SJCRH30 (cell line): ENCODE measurements around the gene CIAO2A. TPM values are rescaled to one million over a fixed set of nuclear protein-coding genes. Genes with fewer than 3 reads are reported as not detected.
A peak's percentile ranks its signal among the peaks of the same experiment; 100 is the strongest.
"Not testable (repeated sequence)": the region's sequence is repeated elsewhere in the genome, so short reads cannot be mapped to it uniquely, and the experiment has no call there.

Experiments used
- DNase-seq, 2 experiments: peaks; one replicate each; pipeline ENCODE4 v3.0.0-alpha.2; 2015 to 2020
- H3K27ac ChIP-seq: fragments of 250-450 bp; sonication (Bioruptor Pico); 2 replicates; pipeline ENCODE4 v1.5.1; 2020; ENCODE audit warnings: mild to moderate bottlenecking, moderate library complexity
- H3K27me3 ChIP-seq: fragments of 250-450 bp; sonication (Bioruptor Pico); 2 replicates; pipeline ENCODE4 v1.5.1; 2020; ENCODE audit warnings: mild to moderate bottlenecking, moderate library complexity
- H3K36me3 ChIP-seq: fragments of 250-450 bp; sonication (Bioruptor Pico); 2 replicates; pipeline ENCODE4 v1.5.1; 2020; ENCODE audit warnings: mild to moderate bottlenecking, moderate library complexity
- H3K4me1 ChIP-seq: fragments of 250-450 bp; sonication (Bioruptor Pico); 2 replicates; pipeline ENCODE4 v1.5.1; 2020; ENCODE audit warnings: mild to moderate bottlenecking, moderate library complexity
- H3K4me3 ChIP-seq: fragments of 250-450 bp; sonication (Bioruptor Pico); 2 replicates; pipeline ENCODE4 v1.5.1; 2020; ENCODE audit warnings: mild to moderate bottlenecking, moderate library complexity
- H3K9me3 ChIP-seq: fragments of 250-450 bp; sonication (Bioruptor Pico); replicated peaks from 2 replicates; pipeline ENCODE4 v1.5.1; 2020; ENCODE audit warnings: mild to moderate bottlenecking, moderate library complexity
- total RNA-seq: library from RNA; depleted of rRNA; stranded (reverse); fragments of >200 nt; shearing (Covaris generic); gene quantifications from 2 replicates; pipeline ENCODE4 v1.2.3, GENCODE V29; 2014

Gene CIAO2A
- total RNA-seq, 1 experiment from 2014 or later = 143 TPM

- Histone ChIP-seq H3K4me3 (no peak overlapping the region), H3K4me1 (peaks cover 6% of the 10 kb centered on the region; the same call in 1 of the 2 replicates), H3K9me3 (no peaks in the 10 kb centered on the region), H3K27me3 (no peaks in the 10 kb centered on the region), H3K36me3 (0 out of 2 replicates have a peak, but pooled peaks cover 3% of the 10 kb centered on the region), H3K27ac (no peak overlapping the region)
- DNase-seq = no peak
Measured at GRCh38 chr15:64099379-64099778, 5.7 kb upstream of the CIAO2A start.

- Histone ChIP-seq H3K4me3 (peak overlapping the region; percentile 82), H3K36me3 (0 out of 2 replicates have a peak, but pooled peaks cover 3% of the 10 kb centered on the region), H3K4me1 (peaks cover 6% of the 10 kb centered on the region; the same call in 1 of the 2 replicates), H3K27ac (no peak overlapping the region), H3K9me3 (no peaks in the 10 kb centered on the region), H3K27me3 (no peaks in the 10 kb centered on the region)
- DNase-seq = peak; percentile 11 to 32
Measured at GRCh38 chr15:64096668-64097384, 3.2 kb upstream of the CIAO2A start.

GRCh38 chr15:64095795-64096667 lies 2.4 kb upstream of the CIAO2A start, which contains the start of gene SNX1:
TSS of gene SNX1 (plus strand) at chr15:64095982. CDS start at chr15:64096014, 32 bp downstream.
- Histone ChIP-seq H3K27ac (peak within 1 kb of the TSS; percentile 44), H3K9me3 (no peaks in the 10 kb centered on the region), H3K4me3 (peak within 1 kb of the TSS; percentile 82), H3K4me1 (peaks cover 6% of the 10 kb centered on the region; the same call in 1 of the 2 replicates), H3K27me3 (no peaks in the 10 kb centered on the region), H3K36me3 (0 out of 2 replicates have a peak, but pooled peaks cover under 1% of the 10 kb centered on the region)
- DNase-seq = peak; percentile 95 to 96

DNA sequence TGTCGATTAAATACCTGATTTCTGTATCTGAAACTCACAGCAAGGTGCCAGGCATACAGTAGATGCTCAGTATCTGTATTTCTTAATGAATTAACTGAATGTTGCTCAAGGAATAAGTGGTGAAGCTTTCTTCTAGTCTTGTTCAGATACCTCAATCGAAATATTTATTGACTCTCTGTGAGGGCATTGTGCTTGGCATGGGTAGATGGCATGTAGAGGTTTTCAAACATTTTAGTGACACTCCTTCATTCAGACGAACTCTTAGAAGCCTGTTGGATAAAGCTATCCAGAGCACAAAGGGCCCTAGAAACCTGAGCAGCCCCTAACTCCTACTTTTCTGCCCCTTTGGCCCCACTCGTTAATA lies 1.8 kb upstream of the CIAO2A start:
- peaks cover 6% of the 10 kb centered on the region; the same call in 1 of the 2 replicates for H3K4me1 ChIP-seq
- H3K4me3 ChIP-seq = peak overlapping the region; percentile 82
- H3K27me3 ChIP-seq = no peaks in the 10 kb centered on the region
- H3K36me3 ChIP-seq = no peaks in the 10 kb centered on the region
- no peaks in the 10 kb centered on the region for H3K9me3 ChIP-seq
- no peak for DNase-seq
- H3K27ac ChIP-seq = no peak overlapping the region

- Histone ChIP-seq H3K27ac (peak overlapping the region; percentile 79), H3K4me1 (peaks cover 6% of the 10 kb centered on the region; the same call in 1 of the 2 replicates), H3K9me3 (no peaks in the 10 kb centered on the region), H3K27me3 (no peaks in the 10 kb centered on the region), H3K4me3 (peak overlapping the region; percentile 82), H3K36me3 (peaks cover 7% of the 10 kb centered on the region)
- peak; percentile 57 to 71 for DNase-seq
Measured at GRCh38 chr15:64092864-64093626, 593 bp downstream of the CIAO2A start.

DNA sequence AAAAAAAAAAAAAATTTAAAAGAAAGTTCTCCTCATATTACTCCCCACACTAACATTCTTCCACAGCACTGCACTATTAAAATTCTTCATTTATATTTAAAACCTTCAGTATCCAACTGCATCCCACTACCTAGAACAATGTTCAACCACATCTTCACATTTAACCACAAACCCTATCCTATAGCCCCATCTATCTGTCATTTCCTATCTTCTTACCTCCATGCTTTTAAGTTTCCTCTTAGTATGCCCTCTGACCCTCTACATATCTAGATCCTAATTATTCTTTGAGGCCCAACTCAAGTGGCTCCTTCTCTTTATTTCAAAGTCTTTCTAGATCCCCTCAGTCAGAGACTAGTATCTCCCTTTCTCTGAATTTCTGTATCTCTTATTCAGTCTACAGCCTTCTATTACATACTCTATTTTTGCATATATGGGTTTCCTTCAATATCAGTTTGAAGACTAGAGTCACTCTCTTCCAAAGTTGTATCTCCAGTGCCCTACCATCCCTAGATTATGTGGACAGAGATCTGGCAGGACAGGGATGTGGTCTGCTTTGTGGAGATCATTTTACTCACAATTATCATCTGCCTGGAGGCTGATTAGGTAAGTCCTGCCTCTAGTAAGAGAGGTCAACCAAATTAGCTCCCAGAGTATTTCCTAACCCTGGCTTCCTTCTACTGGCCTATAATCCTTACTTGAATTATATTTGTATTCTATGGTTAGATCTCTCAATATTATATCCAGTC lies 1.4 kb downstream of the CIAO2A start:
- no peaks in the 10 kb centered on the region for H3K27me3 ChIP-seq
- H3K36me3 ChIP-seq = peaks cover 11% of the 10 kb centered on the region
- H3K4me1 ChIP-seq = peaks cover 6% of the 10 kb centered on the region; the same call in 1 of the 2 replicates
- peak overlapping the region; percentile 79; the same call in 1 of the 2 replicates for H3K27ac ChIP-seq
- H3K4me3 ChIP-seq = peak overlapping the region; percentile 82
- no peaks in the 10 kb centered on the region for H3K9me3 ChIP-seq
- peak in 1 of 2 experiments; percentile 20 for DNase-seq

DNA sequence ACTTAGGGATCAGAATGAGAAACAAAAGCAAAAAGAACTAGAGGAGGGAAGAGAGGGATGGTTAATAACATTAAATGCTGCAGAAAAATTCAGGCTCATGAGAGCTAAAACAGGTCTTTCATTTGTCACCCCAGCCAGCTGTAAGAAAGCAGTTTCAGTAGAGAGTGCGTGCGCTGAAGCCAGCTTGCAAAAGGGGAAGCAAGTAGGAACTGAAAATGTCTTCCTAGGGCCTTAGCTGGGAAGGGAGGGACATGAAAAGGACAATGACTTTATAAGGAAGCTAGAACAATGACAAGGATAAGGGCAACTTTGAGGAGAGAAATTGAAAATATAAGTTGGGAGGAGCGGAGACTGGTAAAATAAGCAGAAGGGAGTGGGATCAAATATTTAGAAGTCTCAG lies 3.1 kb downstream of the CIAO2A start:
- Histone ChIP-seq H3K4me1 (peaks cover 6% of the 10 kb centered on the region; the same call in 1 of the 2 replicates), H3K9me3 (no peaks in the 10 kb centered on the region), H3K36me3 (peaks cover 11% of the 10 kb centered on the region), H3K4me3 (no peak overlapping the region), H3K27ac (no peak overlapping the region), H3K27me3 (no peaks in the 10 kb centered on the region)
- no peak for DNase-seq

- DNase-seq = no peak
- H3K27ac ChIP-seq = no peak overlapping the region
- no peaks in the 10 kb centered on the region for H3K27me3 ChIP-seq
- H3K9me3 ChIP-seq = no peaks in the 10 kb centered on the region
- no peaks in the 10 kb centered on the region for H3K4me1 ChIP-seq
- no peak overlapping the region for H3K4me3 ChIP-seq
- H3K36me3 ChIP-seq = peaks cover 15% of the 10 kb centered on the region
Measured at GRCh38 chr15:64089543-64090280, 3.9 kb downstream of the CIAO2A start.

GRCh38 chr15:64082757-64083156 lies 10.9 kb downstream of the CIAO2A start:
- peaks cover 26% of the 10 kb centered on the region for H3K36me3 ChIP-seq
- H3K4me1 ChIP-seq = no peaks in the 10 kb centered on the region
- H3K4me3 ChIP-seq = no peak overlapping the region
- H3K27ac ChIP-seq = no peak overlapping the region
- no peaks in the 10 kb centered on the region for H3K9me3 ChIP-seq
- H3K27me3 ChIP-seq = no peaks in the 10 kb centered on the region
- no peak for DNase-seq

DNA sequence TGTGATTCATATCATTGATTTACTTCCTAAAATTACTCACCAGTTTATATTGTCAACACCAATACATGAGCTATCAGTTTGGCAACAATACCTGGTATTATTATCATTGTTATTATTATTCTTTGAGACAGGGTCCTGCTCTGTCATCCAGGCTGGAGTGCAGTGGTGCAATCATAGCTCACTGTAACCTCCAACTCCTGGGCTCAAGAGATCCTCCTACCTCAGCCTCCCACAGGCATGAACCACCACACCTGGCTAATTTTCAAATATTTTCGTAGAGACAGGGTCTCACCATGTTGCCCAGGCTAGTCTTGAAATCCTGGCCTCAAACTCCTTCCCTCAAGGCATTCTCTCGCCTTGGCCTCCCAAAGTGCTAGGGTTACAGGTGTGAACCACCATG lies 20.1 kb downstream of the CIAO2A start:
- H3K4me1 ChIP-seq, H3K4me3 ChIP-seq, H3K27ac ChIP-seq, H3K9me3 ChIP-seq, DNase-seq, H3K27me3 ChIP-seq: not testable (repeated sequence)
- peaks cover 15% of the 10 kb centered on the region for H3K36me3 ChIP-seq

DNA sequence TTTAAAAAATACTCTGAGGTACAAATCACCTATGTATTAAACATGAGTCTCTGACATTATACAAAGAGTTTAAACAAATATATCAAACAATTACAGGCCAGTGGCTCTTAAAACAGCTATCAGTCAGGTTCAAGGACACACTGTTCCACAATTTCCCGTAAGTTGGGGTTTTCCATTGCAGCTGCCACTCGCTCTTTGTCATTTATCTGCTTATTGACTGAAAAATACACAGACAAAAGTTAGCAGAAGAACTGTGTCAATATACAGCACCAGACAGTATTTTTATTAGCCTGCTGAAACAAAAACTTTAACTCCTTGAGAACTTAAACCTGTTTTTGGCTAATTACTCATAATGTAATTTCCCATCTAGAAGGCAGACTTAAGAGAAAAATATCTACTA lies 20.8 kb downstream of the CIAO2A start:
- no peak overlapping the region for H3K27ac ChIP-seq

GRCh38 chr15:64071931-64072765 lies 21.5 kb downstream of the CIAO2A start:
- no peak for DNase-seq
- no peak overlapping the region for H3K4me3 ChIP-seq
- no peak overlapping the region for H3K27ac ChIP-seq

More for the DNA sequence above, 20.8 kb downstream of the CIAO2A start:
- no peak for DNase-seq
- Histone ChIP-seq H3K36me3 (peaks cover 14% of the 10 kb centered on the region), H3K27me3 (no peaks in the 10 kb centered on the region), H3K4me3 (no peak overlapping the region), H3K9me3 (no peaks in the 10 kb centered on the region), H3K4me1 (0 out of 2 replicates have a peak, but pooled peaks cover 2% of the 10 kb centered on the region)

More at GRCh38 chr15:64071931-64072765, 21.5 kb downstream of the CIAO2A start:
- Histone ChIP-seq H3K27me3 (no peaks in the 10 kb centered on the region), H3K9me3 (no peaks in the 10 kb centered on the region), H3K36me3 (peaks cover 13% of the 10 kb centered on the region), H3K4me1 (0 out of 2 replicates have a peak, but pooled peaks cover 2% of the 10 kb centered on the region)
